Prostate gland (tissue), 2 donors: ENCODE measurements around the gene WNT5A. TPM values are rescaled to one million over a fixed set of nuclear protein-coding genes. Genes with fewer than 3 reads are reported as not detected.

Source experiments
- DNase-seq: peaks from one replicate; pipeline ENCODE4 v3.0.0-alpha.2; 2019; ENCODE audit warnings: low spot score
- H3K27ac ChIP-seq, 2 donors: fragments of 200-600 bp; sonication (generic); 2 replicates each; pipeline ENCODE4 v1.5.1; 2017 to 2019
- H3K27me3 ChIP-seq: fragments of 200-600 bp; sonication (generic); replicated peaks from 2 replicates; pipeline ENCODE4 v1.5.1; 2019; ENCODE audit not compliant: insufficient read depth
- H3K36me3 ChIP-seq, 2 donors: fragments of 200-600 bp; sonication (generic); 1 replicate in 1 of 2; 2 replicates in 1 of 2; pipeline versions ENCODE4 v1.5.1 to v1.8.1; 2017 to 2019
- H3K4me1 ChIP-seq: fragments of 200-600 bp; sonication (generic); replicated peaks from 2 replicates; pipeline ENCODE4 v1.5.1; 2019
- H3K4me3 ChIP-seq, 2 donors: fragments of 200-600 bp; sonication (generic); 2 replicates each; pipeline ENCODE4 v1.5.1; 2017 to 2019
- H3K9me3 ChIP-seq: fragments of 200-600 bp; sonication (generic); 2 replicates; pipeline ENCODE4 v1.5.1; 2017
- CTCF ChIP-seq, 4 experiments: fragments of 200-600 bp in 2 of 4; fragments of 450-650 bp in 2 of 4; sonication (generic) in 2 of 4; IDR thresholded peaks; 1 replicate in 3 of 4; 2 replicates in 1 of 4; pipeline ENCODE4 v1.5.1; 2016 to 2019; ENCODE audit warnings: antibody characterized with exemption in 4 of 4, mild to moderate bottlenecking in 2 of 4, moderate library complexity in 2 of 4
- POLR2A ChIP-seq: fragments of 450-650 bp; IDR thresholded peaks from one replicate; pipeline ENCODE4 v1.6.1; 2016; ENCODE audit warnings: antibody characterized with exemption, mild to moderate bottlenecking
- POLR2AphosphoS5 ChIP-seq: sonication (generic); formaldehyde crosslinking; IDR thresholded peaks from one replicate; pipeline ENCODE4 v1.6.1; 2017; ENCODE audit warnings: antibody characterized with exemption
- WGBS: methylation state at CpG from one replicate; pipeline ENCODE4 v1.1.5; 2018; 5-methylcytosine and 5-hydroxymethylcytosine counted together
- intact Hi-C: fragments of 100-400 bp; cut with DNase I; formaldehyde crosslinking; loops from one replicate; pipeline ENCODE4 v1.14.2; 2022
- total RNA-seq, 2 donors: library from RNA; depleted of rRNA; stranded (reverse); fragments of >200 nt; gene quantifications; one replicate each; pipeline ENCODE4 v1.1.0, GENCODE V29; 2016

The WNT5A gene
- total RNA-seq, 2 donors from 2014 or later = 9.5 to 14.3 TPM

- Histone ChIP-seq H3K9me3 (no peaks in the 10 kb centered on the region), H3K27me3 (no peaks in the 10 kb centered on the region), H3K4me3 (no peak overlapping the region), H3K27ac (no peak overlapping the region), H3K36me3 (no peaks in the 10 kb centered on the region), H3K4me1 (no peaks in the 10 kb centered on the region)
- DNase-seq = no peak
- 53% methylated on average over 8 of the region's 8 CpGs for WGBS
- intact Hi-C loops = no loop called here
- TF ChIP-seq POLR2A = no peak
- TF ChIP-seq POLR2AphosphoS5 = no peak
- no peak for TF ChIP-seq CTCF (IDR thresholded peaks at IDR 0.05)
Observed at GRCh38 chr3:55435491-55435890, 51.6 kb downstream of the WNT5A start.

GRCh38 chr3:55434789-55435188, 52.3 kb downstream of the WNT5A start:
- DNase-seq = no peak
- Histone ChIP-seq H3K36me3 (no peaks in the 10 kb centered on the region), H3K27ac (no peak overlapping the region), H3K27me3 (no peaks in the 10 kb centered on the region), H3K4me3 (no peak overlapping the region), H3K4me1 (no peaks in the 10 kb centered on the region), H3K9me3 (no peaks in the 10 kb centered on the region)
- TF ChIP-seq CTCF (IDR thresholded peaks at IDR 0.05) (peak in 1 of 4 experiments; percentile 10), POLR2AphosphoS5 (no peak), POLR2A (no peak)
- 93% methylated on average over 1 of the region's 1 CpG for WGBS
- intact Hi-C loops = no loop called here

GRCh38 chr3:55431041-55431440, 56.1 kb downstream of the WNT5A start:
- Histone ChIP-seq H3K4me1 (no peaks in the 10 kb centered on the region), H3K27me3 (no peaks in the 10 kb centered on the region), H3K9me3 (no peaks in the 10 kb centered on the region), H3K27ac (no peak overlapping the region), H3K4me3 (no peak overlapping the region), H3K36me3 (no peaks in the 10 kb centered on the region)
- intact Hi-C loops = no loop called here
- no peak for DNase-seq
- TF ChIP-seq POLR2A = no peak
- no peak for TF ChIP-seq POLR2AphosphoS5
- no peak for TF ChIP-seq CTCF (IDR thresholded peaks at IDR 0.05)
- WGBS = 92% methylated on average over 6 of the region's 6 CpGs

GRCh38 chr3:55427739-55428138, 59.4 kb downstream of the WNT5A start:
- H3K9me3 ChIP-seq = no peaks in the 10 kb centered on the region
- no peaks in the 10 kb centered on the region for H3K4me1 ChIP-seq
- no peaks in the 10 kb centered on the region for H3K36me3 ChIP-seq
- intact Hi-C loops = no loop called here
- no peak overlapping the region for H3K27ac ChIP-seq
- H3K4me3 ChIP-seq = no peak overlapping the region
- H3K27me3 ChIP-seq = no peaks in the 10 kb centered on the region
- DNase-seq = no peak
- TF ChIP-seq POLR2AphosphoS5 = no peak
- TF ChIP-seq CTCF (IDR thresholded peaks at IDR 0.05) = no peak
- no peak for TF ChIP-seq POLR2A
- 12% methylated on average over 5 of the region's 5 CpGs for WGBS

- Histone ChIP-seq H3K9me3 (no peaks in the 10 kb centered on the region), H3K27ac (no peak overlapping the region), H3K4me1 (no peaks in the 10 kb centered on the region), H3K36me3 (no peaks in the 10 kb centered on the region), H3K4me3 (no peak overlapping the region), H3K27me3 (no peaks in the 10 kb centered on the region)
- intact Hi-C loops = no loop called here
- no peak for DNase-seq
- WGBS = 83% methylated on average over 4 of the region's 4 CpGs
- TF ChIP-seq POLR2A = no peak
- TF ChIP-seq POLR2AphosphoS5 = no peak
- no peak for TF ChIP-seq CTCF (IDR thresholded peaks at IDR 0.05)
Observed at GRCh38 chr3:55426486-55426885, 60.6 kb downstream of the WNT5A start.
